Right lobe of liver (tissue), 6 donors: Measurements from ENCODE around the gene NME8. TPM values are rescaled to one million over a fixed set of nuclear protein-coding genes. Genes with fewer than 3 reads are reported as not detected.

Experiments
- ATAC-seq, 4 donors: fragments of 200-7000 bp; cut with Tn5 transposase; one replicate each; pipeline ENCODE4 v1.9.1; 2020; ENCODE audit warnings: mild to moderate bottlenecking in 4 of 4, moderate library complexity in 4 of 4
- DNase-seq, 3 donors: peaks; one replicate each; pipeline ENCODE4 v3.0.0-alpha.2; 2020
- H3K27ac ChIP-seq, 3 donors: fragments of 200-600 bp; one replicate each; pipeline ENCODE4 v1.8.0; 2022
- H3K27me3 ChIP-seq, 2 donors: fragments of 200-600 bp; one replicate each; pipeline ENCODE4 v1.8.0; 2022
- H3K36me3 ChIP-seq, 4 donors: fragments of 200-600 bp; sonication (generic) in 1 of 4; one replicate each; pipeline versions ENCODE4 v1.5.1 to v1.8.0; 2017 to 2022; ENCODE audit warnings: control low read depth in 1 of 4
- H3K4me1 ChIP-seq, 4 donors: fragments of 200-600 bp; sonication (generic) in 1 of 4; one replicate each; pipeline versions ENCODE4 v1.5.1 to v1.8.0; 2017 to 2022; ENCODE audit warnings: control low read depth in 1 of 4
- H3K4me3 ChIP-seq, 3 donors: fragments of 200-600 bp; one replicate each; pipeline ENCODE4 v1.8.0; 2022
- H3K9me3 ChIP-seq, 4 donors: fragments of 200-600 bp; sonication (generic) in 1 of 4; one replicate each; pipeline versions ENCODE4 v1.5.1 to v1.8.0; 2017 to 2022; ENCODE audit warnings: control low read depth in 1 of 4
- CTCF ChIP-seq, 4 donors: fragments of 200-600 bp in 3 of 4; fragments of 450-650 bp in 1 of 4; IDR thresholded peaks; one replicate each; pipeline versions ENCODE4 v1.5.1 to v1.8.0; 2016 to 2022; ENCODE audit warnings: antibody characterized with exemption in 4 of 4, mild to moderate bottlenecking in 2 of 4
- POLR2A ChIP-seq: fragments of 450-650 bp; IDR thresholded peaks from one replicate; pipeline ENCODE4 v1.6.1; 2017; ENCODE audit warnings: antibody characterized with exemption, mild to moderate bottlenecking
- WGBS: methylation state at CpG from one replicate; pipeline ENCODE4 v1.1.6; 2018; ENCODE audit warnings: low coverage, low lambda C conversion rate; ENCODE audit not compliant: insufficient coverage; ENCODE audit errors: missing lambda C conversion rate; 5-methylcytosine and 5-hydroxymethylcytosine counted together
- intact Hi-C, 2 donors: fragments of 100-400 bp; cut with DNase I; formaldehyde crosslinking; loops; one replicate each; pipeline versions ENCODE4 v1.11.2 to v1.14.1; 2022
- total RNA-seq, 6 experiments: library from RNA; depleted of rRNA in 2 of 6; stranded (reverse); fragments of >200 nt in 2 of 6; fragmentation: NEBNext Ultra II Directional in 3 of 6; extraction: Animal tissue kit (Norgen Biotek cat#: 25700) in 3 of 6; gene quantifications; one replicate each; pipeline versions ENCODE4 v1.1.0 to v1.2.4, GENCODE V29; 2016 to 2023
- donor health status: DM: no; HTN: yes; CAD: no.
- donor health status: DM: no; HTN: no; CAD: no.
- donor health status: DM: no; HTN: no; CAD: no.
- donor health status: DM: no; HTN: yes; CAD: no.
- donor health status: DM: no; HTN: yes; CAD: no.

The NME8 gene
- total RNA-seq, 6 experiments from 2014 or later = 0.53 TPM; not detected in 5

GRCh38 chr7:37816922-37817590 lies 31.3 kb upstream of the NME8 start:
- intact Hi-C loops = no loop called here
- no peak overlapping the region for H3K4me3 ChIP-seq
- no peaks in the 10 kb centered on the region for H3K9me3 ChIP-seq
- TF ChIP-seq POLR2A (no peak), CTCF (IDR thresholded peaks at IDR 0.05) (no peak)
- H3K27ac ChIP-seq = no peak overlapping the region
- no peaks in the 10 kb centered on the region for H3K4me1 ChIP-seq
- WGBS = 52% methylated on average over 3 of the region's 3 CpGs
- DNase-seq (no peak), ATAC-seq (no peak)
- H3K36me3 ChIP-seq = no peaks in the 10 kb centered on the region
- no peaks in the 10 kb centered on the region for H3K27me3 ChIP-seq

- no peak for DNase-seq
- WGBS = 48% methylated on average over 2 of the region's 2 CpGs
- H3K36me3 ChIP-seq = no peaks in the 10 kb centered on the region
- H3K9me3 ChIP-seq = no peaks in the 10 kb centered on the region
- TF ChIP-seq CTCF (IDR thresholded peaks at IDR 0.05) (no peak), POLR2A (no peak)
- intact Hi-C loops = no loop called here
- no peak overlapping the region for H3K27ac ChIP-seq
- H3K4me1 ChIP-seq = no peaks in the 10 kb centered on the region
- H3K27me3 ChIP-seq = no peaks in the 10 kb centered on the region
- no peak for ATAC-seq
- H3K4me3 ChIP-seq = no peak overlapping the region
These were observed 30.8 kb upstream of the NME8 start for GRCh38 chr7:37817591-37817960.

GRCh38 chr7:37817996-37818720 lies 30.2 kb upstream of the NME8 start:
- Histone ChIP-seq H3K4me1 (no peaks in the 10 kb centered on the region), H3K27me3 (no peaks in the 10 kb centered on the region), H3K9me3 (no peaks in the 10 kb centered on the region), H3K4me3 (no peak overlapping the region), H3K36me3 (no peaks in the 10 kb centered on the region), H3K27ac (no peak overlapping the region)
- DNase-seq = no peak
- WGBS = 51% methylated on average over 5 of the region's 5 CpGs
- TF ChIP-seq POLR2A = no peak
- no peak for TF ChIP-seq CTCF (IDR thresholded peaks at IDR 0.05)
- ATAC-seq = no peak
- intact Hi-C loops = no loop called here

GRCh38 chr7:37820708-37821468 lies 27.5 kb upstream of the NME8 start:
- DNase-seq (no peak), ATAC-seq (no peak)
- Histone ChIP-seq H3K4me3 (no peak overlapping the region), H3K36me3 (no peaks in the 10 kb centered on the region), H3K27me3 (no peaks in the 10 kb centered on the region), H3K27ac (no peak overlapping the region), H3K9me3 (no peaks in the 10 kb centered on the region), H3K4me1 (no peaks in the 10 kb centered on the region)
- WGBS = 47% methylated on average over 3 of the region's 3 CpGs
- TF ChIP-seq CTCF (IDR thresholded peaks at IDR 0.05) = no peak
- intact Hi-C loops = no loop called here
